Right lobe of liver (tissue), 4 donors: ENCODE results near the gene EFCAB5.

Source experiments
- CTCF ChIP-seq, 4 donors: fragments of 200-600 bp in 3 of 4; fragments of 450-650 bp in 1 of 4; IDR thresholded peaks; one replicate each; pipeline versions ENCODE4 v1.5.1 to v1.8.0; 2016 to 2022; ENCODE audit warnings: antibody characterized with exemption in 4 of 4, mild to moderate bottlenecking in 2 of 4
- POLR2A ChIP-seq: fragments of 450-650 bp; IDR thresholded peaks from one replicate; pipeline ENCODE4 v1.6.1; 2017; ENCODE audit warnings: antibody characterized with exemption, mild to moderate bottlenecking
- donor health status: DM: no; HTN: no; CAD: no.
- donor health status: DM: no; HTN: no; CAD: no.
- donor health status: DM: no; HTN: yes; CAD: no.

GRCh38 chr17:30074730-30075129 is 133.3 kb downstream of the EFCAB5 start:
- no peak for TF ChIP-seq CTCF (IDR thresholded peaks at IDR 0.05)
- no peak for TF ChIP-seq POLR2A
